NT2/D1 (cell line): ENCODE measurements around the gene BRAT1.

Experiments used
- DNase-seq: peaks from one replicate; pipeline ENCODE4 v3.0.0-alpha.2; 2011; ENCODE audit warnings: low read depth, low spot score
- H3K27me3 ChIP-seq: 2 replicates; pipeline ENCODE4 v1.6.0; 2011; ENCODE audit warnings: mild to moderate bottlenecking; ENCODE audit not compliant: insufficient read length, insufficient read depth
- H3K36me3 ChIP-seq: 2 replicates; pipeline ENCODE4 v1.6.1; 2011; ENCODE audit warnings: mild to moderate bottlenecking, low read length, mixed read lengths; ENCODE audit not compliant: insufficient read depth, insufficient read length
- H3K4me1 ChIP-seq: 2 replicates; pipeline ENCODE4 v1.5.1; 2011; ENCODE audit not compliant: insufficient read depth, insufficient read length
- H3K4me3 ChIP-seq: 2 replicates; pipeline ENCODE4 v1.5.1; 2011; ENCODE audit warnings: low read depth; ENCODE audit not compliant: insufficient read length
- H3K9ac ChIP-seq: 2 replicates; pipeline ENCODE4 v1.6.0; 2011; ENCODE audit warnings: low read depth; ENCODE audit not compliant: insufficient read length
- H3K9me3 ChIP-seq: 2 replicates; pipeline ENCODE4 v1.5.1; 2011; ENCODE audit warnings: mild to moderate bottlenecking, low read length; ENCODE audit not compliant: insufficient read depth
- SUZ12 ChIP-seq: IDR thresholded peaks from 2 replicates; pipeline ENCODE4 v1.6.1; 2011; ENCODE audit not compliant: insufficient read length, insufficient read depth; ENCODE audit errors: extremely low read depth
- YY1 ChIP-seq: IDR thresholded peaks from 2 replicates; pipeline ENCODE4 v1.6.1; 2011; ENCODE audit not compliant: insufficient read length, insufficient read depth
- ZNF274 ChIP-seq: IDR thresholded peaks from 2 replicates; pipeline ENCODE4 v1.6.1; 2011; ENCODE audit warnings: mild to moderate bottlenecking, low read depth, low read length

The BRAT1 gene

GRCh38 chr7:2521952-2522591 is 33.3 kb downstream of the BRAT1 start:
- peak overlapping the region; percentile 73 for H3K4me3 ChIP-seq
- H3K4me1 ChIP-seq = peaks cover 59% of the 10 kb centered on the region
- no peak for TF ChIP-seq YY1
- TF ChIP-seq SUZ12 = no peak
- TF ChIP-seq ZNF274 = no peak
- H3K36me3 ChIP-seq = peaks cover 31% of the 10 kb centered on the region
- no peak for DNase-seq
- no peaks in the 10 kb centered on the region for H3K9me3 ChIP-seq
- peaks cover 47% of the 10 kb centered on the region for H3K27me3 ChIP-seq
- H3K9ac ChIP-seq = peak overlapping the region; percentile 86

- Histone ChIP-seq H3K9me3 (no peaks in the 10 kb centered on the region), H3K27me3 (peaks cover 52% of the 10 kb centered on the region), H3K4me1 (peaks cover 58% of the 10 kb centered on the region), H3K36me3 (peaks cover 23% of the 10 kb centered on the region), H3K4me3 (peak overlapping the region; percentile 73), H3K9ac (peak overlapping the region; percentile 86)
- TF ChIP-seq SUZ12 (no peak), ZNF274 (no peak), YY1 (no peak)
- no peak for DNase-seq
These were observed 34.0 kb downstream of the BRAT1 start for GRCh38 chr7:2521341-2521745.

GRCh38 chr7:2520761-2521290 is 34.5 kb downstream of the BRAT1 start:
- Histone ChIP-seq H3K4me3 (peak overlapping the region; percentile 73), H3K36me3 (peaks cover 18% of the 10 kb centered on the region), H3K9ac (peak overlapping the region; percentile 86), H3K4me1 (peaks cover 58% of the 10 kb centered on the region), H3K9me3 (no peaks in the 10 kb centered on the region), H3K27me3 (peaks cover 52% of the 10 kb centered on the region)
- TF ChIP-seq YY1 (no peak), ZNF274 (no peak), SUZ12 (no peak)
- no peak for DNase-seq

GRCh38 chr7:2520131-2520760 is 35.1 kb downstream of the BRAT1 start:
- H3K9ac ChIP-seq = peak overlapping the region; percentile 86
- H3K4me1 ChIP-seq = peaks cover 55% of the 10 kb centered on the region
- peaks cover 12% of the 10 kb centered on the region for H3K36me3 ChIP-seq
- H3K27me3 ChIP-seq = peaks cover 54% of the 10 kb centered on the region
- DNase-seq = no peak
- H3K4me3 ChIP-seq = peak overlapping the region; percentile 73
- TF ChIP-seq ZNF274 (no peak), YY1 (no peak), SUZ12 (no peak)
- H3K9me3 ChIP-seq = no peaks in the 10 kb centered on the region

- TF ChIP-seq ZNF274 (no peak), YY1 (no peak), SUZ12 (no peak)
- peaks cover 48% of the 10 kb centered on the region for H3K4me1 ChIP-seq
- peak within 1 kb of the TSS; percentile 73 for H3K4me3 ChIP-seq
- peak; percentile 84 for DNase-seq
- peaks cover 4% of the 10 kb centered on the region for H3K36me3 ChIP-seq
- peaks cover 54% of the 10 kb centered on the region for H3K27me3 ChIP-seq
- H3K9ac ChIP-seq = peak within 1 kb of the TSS; percentile 86
- H3K9me3 ChIP-seq = no peaks in the 10 kb centered on the region
These were observed 36.0 kb downstream of the BRAT1 start, which contains the start of gene LFNG for GRCh38 chr7:2519119-2519930. TSS of gene LFNG (plus strand) at chr7:2519774. CDS start at chr7:2519862, 88 bp downstream.

- Histone ChIP-seq H3K36me3 (peaks cover 4% of the 10 kb centered on the region), H3K9me3 (no peaks in the 10 kb centered on the region), H3K4me3 (peak overlapping the region; percentile 59), H3K9ac (peak overlapping the region; percentile 76), H3K27me3 (peaks cover 54% of the 10 kb centered on the region), H3K4me1 (peaks cover 45% of the 10 kb centered on the region)
- TF ChIP-seq SUZ12 = no peak
- TF ChIP-seq ZNF274 = no peak
- DNase-seq = no peak
These were observed 36.6 kb downstream of the BRAT1 start for GRCh38 chr7:2518737-2519118.
